Activated CD8-positive, alpha-beta memory T cell treated with anti-CD3 and anti-CD28 coated beads, Interleukin-2, amount 50 U/mL, for 24 hours (primary cell): ENCODE measurements around the gene SOBP.
"Not testable (repeated sequence)": the region's sequence is repeated elsewhere in the genome, so short reads cannot be mapped to it uniquely, and the experiment has no call there.

Source experiments
- DNase-seq: peaks from one replicate; pipeline ENCODE4 v3.0.0-alpha.2; 2020; ENCODE audit errors: extremely low read depth

The SOBP gene

DNA sequence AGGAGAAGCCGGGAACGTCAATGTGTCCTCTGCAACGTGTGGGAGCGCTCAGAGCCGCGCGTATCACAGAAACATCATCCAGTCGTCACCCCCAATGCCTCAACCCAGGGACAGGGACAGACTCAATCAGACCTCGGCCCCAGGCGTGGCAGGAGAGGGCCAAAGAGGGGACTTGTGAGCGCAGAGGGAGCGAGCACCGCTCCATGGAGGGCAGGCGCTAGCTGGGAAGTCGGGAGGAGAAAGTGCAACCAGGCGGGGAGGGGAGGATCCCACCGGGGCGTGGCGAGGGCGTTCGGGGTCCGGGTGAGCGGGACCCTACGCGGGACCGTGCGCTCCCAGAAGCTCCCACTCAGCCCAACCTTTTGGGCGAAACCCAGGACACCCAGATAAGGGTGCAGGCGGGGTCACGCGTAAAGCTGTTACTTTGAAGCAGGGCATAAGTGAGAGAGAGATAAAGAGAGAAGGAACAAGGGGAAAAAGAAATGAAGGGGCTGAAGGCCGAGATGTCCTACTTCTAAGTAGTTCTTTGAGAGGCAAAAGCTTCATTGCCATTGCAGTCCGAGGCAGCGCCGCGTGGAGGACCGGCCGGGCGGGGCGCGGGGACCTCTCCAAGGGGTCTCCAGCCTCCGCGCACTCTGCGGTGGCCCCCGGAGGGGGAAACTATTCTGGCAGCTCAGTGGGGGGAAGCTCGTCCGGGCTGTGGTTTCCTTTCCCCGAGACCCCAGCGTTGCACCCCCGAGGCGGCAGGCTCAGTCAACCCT is 862 bp upstream of the SOBP start:
- DNase-seq, result no peak

DNA sequence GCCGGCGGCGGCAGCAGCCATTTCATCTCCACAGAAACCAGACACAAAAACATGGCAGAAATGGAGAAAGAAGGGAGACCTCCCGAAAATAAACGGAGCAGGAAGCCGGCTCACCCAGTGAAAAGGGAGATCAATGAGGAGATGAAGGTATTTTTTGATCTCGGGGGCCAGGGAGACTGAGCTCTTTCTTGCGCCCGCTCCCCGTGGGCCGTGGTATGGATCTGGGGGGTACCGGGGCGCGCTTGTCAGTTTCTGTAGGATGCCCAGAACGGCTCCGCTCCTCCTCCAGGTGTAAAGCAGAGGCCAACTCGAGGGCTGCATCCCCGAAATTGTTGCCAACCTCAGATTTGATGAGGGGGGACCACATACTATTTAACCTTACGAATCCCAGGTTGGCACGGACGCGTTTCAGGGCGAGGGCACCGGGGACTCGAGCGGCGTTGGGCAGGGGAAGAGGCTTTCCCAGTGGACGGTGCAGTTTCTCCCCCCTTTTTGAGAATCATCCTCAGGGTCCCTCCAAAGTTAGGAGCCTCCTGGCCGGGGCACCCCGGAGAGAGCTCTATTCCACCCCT is 735 bp downstream of the SOBP start:
- no peak for DNase-seq

GRCh38 chr6:107491138-107491609 is 1.3 kb downstream of the SOBP start:
- no peak for DNase-seq

DNA sequence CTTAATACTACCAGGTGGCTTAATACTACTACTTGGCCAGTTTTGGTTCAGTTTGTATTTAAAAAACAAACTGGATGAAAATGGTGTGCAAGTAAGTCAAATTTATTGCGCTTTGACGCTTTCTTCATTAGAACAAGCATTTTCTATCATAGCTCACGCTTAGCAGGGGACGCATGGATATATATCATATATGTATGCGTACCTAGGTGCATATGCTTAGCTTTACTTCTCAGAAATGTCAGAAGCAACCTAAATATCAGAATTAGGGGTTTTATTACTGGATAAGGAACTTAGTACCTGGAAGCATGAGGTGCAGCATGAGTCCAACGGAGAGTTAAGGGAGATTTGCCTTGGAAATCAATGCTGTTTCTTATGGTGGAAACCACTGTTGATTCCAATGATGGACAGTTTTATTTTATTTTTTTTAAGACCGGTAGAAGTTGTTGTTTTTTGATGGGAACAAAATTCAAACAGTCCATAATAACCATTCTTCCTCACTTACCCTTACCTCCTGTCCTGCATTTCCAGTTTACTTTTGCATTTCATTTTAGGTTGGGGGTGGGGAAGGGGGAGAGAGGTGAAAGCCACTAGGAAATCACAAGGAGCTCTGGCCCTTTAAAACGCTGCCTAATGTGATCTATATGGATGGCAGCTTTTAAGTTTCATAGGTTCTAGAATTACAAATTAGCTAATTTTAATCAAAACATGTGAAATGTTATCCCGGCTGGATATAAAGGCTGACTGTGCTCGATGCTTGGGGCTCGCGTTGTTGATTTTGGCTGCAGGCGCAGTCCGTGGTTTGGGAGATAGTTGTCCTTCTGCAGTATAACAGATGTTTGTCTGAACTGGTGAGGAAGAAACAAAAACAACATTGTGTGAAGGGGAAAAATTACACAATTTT is 2.1 kb downstream of the SOBP start:
- no peak for DNase-seq

DNA sequence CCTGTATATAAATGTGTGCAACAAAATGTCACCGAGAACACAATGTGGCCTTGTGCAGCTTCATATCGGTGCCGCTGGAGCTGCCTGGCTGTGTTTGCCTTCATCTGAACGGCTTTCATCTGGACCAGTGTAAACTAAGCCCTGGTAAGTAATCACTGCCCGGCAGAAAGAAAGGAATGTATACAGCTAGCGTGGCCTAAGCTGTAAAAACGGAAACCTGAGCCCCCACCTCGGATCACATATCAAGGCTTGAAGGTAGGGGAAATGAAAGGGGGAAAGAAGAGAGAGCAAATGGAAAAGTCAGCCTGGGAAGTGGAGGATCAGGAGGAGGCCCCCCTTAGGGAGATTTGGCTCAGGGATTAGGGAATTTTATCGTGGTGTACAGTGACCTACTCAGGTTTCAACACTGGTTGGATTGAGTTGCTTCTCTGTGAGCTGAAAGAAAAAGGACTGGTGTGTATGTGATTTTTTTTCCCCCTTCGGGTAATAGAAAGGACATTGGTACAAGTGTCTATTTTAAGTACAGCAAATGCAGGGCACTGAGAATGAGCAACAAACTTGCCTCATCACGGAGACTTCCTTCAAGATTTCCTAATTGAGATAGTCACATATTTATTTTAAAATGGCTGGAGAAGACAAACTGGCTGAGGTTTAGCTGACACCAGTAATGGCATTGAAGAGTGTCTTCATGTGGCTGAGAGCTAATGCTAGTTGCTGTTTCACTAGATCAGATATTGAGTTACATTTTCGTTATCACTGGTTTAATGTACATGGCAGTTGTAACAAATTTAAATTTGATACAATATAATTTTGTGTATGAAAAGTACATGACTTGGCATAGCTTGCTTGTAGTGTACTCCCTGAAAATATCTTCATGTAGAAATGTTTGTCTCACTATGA is 3.5 kb downstream of the SOBP start:
- DNase-seq, result no peak

DNA sequence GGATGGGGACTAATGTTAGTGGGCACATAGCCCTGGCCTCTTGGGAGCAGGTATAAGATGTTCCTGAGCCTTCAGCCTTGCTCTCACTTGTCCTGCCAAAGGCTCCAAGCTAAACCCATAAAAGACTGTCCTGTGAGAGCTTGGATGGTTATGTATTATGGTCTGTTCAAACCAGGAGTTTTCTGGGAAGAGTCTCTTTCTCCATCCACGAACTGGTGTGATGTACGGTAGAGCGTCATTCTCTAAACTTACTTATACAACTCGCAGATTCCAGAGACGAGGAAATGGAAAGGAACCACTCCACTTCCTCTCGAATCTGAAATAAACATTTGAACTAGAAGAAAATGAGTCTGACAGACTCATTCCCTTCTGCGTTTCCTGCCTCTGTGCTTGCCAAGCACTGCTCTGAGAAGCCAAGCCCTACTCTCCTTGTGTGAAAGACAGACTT is 5.3 kb downstream of the SOBP start:
- DNase-seq, result no peak

GRCh38 chr6:107495971-107496370 is 6.1 kb downstream of the SOBP start:
- no peak for DNase-seq

DNA sequence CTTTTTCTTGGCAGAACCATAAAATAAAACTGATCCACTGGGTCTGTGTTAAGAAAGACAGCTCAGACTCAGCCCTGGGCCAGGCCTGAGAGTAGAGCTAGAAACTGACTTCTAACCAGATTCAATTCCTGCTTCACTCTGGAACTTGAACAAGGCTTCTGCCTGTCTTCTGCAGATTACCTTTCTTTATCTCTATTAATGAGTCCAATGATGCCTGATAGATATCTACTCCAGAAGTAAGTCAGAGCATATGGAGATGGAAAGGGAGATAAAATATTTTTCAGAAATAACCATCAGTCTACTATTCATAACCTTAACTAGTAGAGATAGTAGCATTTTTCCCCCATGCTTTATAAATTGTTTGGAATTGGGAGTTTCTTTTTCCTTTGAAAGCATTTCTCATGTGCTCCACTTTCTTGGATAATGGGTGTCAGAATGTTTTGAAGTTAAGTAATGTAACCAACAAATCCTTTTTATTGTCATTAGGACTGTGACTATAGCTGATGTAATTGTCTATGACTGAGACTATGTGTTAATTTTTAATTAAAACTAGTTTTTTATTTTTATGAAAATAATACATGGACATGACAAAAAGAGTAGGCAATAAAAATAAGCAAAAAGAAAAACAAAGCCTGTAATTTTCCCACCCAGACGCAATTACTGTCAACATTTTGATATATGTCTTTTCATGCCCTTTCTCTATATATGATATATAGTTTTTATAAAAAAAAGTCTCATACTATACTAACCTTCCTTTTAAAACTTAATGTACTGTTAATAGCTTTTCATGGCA is 7.2 kb downstream of the SOBP start:
- DNase-seq, result no peak

DNA sequence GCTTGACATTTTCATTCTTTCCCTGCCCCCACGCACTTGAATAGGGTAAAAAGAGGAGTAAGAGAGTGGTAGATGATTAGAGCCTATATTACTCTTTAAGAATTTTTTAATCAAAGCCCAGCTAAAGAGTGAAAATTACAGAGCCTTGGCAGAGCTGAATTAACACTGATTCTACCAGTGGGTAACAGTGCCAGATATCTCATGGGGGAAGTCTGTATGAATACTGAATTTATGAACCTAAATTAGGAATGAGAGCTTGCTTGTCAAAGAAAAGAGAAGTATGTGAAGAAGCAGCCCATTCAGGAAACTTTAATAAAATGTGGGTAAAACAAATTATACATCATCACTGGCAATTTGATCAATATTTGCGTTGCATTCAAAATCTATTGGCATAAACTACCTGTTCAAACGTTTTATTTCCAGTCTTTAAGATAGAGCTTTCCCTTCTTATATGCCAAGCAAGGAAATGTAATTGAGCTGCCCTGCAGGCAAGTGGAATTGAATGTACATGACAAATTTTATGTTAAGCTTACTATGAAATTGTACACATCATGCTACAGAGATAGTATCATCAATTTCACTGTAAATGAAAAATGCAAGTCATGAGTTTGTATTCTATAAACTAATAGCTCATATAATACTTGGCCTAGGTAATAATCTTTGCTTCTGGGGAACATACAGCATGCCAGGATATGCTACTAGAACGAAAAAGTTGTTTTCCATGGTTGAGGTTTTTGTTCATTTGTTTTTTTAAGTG is 14.5 kb downstream of the SOBP start:
- DNase-seq, result no peak

GRCh38 chr6:107506145-107506544 is 16.2 kb downstream of the SOBP start:
- DNase-seq, result no peak

DNA sequence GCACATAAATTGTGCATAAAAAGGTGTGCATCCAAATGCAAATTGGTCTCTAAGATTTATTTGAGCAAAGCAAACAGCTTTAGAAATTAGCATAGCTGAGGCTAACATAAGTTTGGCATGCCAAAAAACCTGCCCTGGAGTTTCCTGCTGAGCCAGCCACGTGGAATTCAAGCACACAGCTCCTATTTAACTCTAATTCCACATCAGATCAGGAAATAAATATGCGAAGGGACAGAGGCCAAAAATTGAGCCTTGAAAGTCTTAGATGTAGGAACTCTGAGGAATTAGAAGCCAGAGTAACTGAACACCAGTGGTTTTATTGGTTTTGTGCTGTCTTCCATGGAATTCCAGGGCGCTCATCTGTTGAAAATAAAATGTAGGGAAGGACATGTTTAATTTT is 19.6 kb downstream of the SOBP start:
- no peak for DNase-seq

GRCh38 chr6:107510108-107510507 is 20.2 kb downstream of the SOBP start:
- no peak for DNase-seq

GRCh38 chr6:107511511-107511993 is 21.6 kb downstream of the SOBP start:
- DNase-seq, result no peak

- no peak for DNase-seq
Observed at GRCh38 chr6:107513214-107513613, 23.3 kb downstream of the SOBP start.

DNA sequence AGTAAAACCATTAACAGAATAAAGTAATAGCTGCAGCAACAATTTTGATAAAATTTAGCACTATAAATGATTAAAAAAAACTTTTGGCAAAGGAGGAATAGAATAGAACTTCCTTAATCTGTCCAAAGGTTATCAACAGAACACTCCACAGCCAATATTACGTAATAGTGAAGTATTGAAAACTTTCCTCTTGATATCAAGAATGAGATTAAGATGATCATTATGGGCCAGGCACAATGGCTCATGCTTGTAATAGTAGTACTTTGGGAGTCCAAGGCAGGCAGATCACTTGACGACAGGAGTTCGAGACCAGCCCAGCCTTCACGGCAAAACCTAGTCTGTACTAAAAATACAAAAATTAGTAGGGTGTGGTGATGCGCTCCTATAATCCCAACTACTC is 26.0 kb downstream of the SOBP start:
- DNase-seq, result no peak

GRCh38 chr6:107517274-107517673 is 27.4 kb downstream of the SOBP start:
- no peak for DNase-seq

GRCh38 chr6:107519224-107519623 is 29.3 kb downstream of the SOBP start:
- not testable (repeated sequence) for DNase-seq

DNA sequence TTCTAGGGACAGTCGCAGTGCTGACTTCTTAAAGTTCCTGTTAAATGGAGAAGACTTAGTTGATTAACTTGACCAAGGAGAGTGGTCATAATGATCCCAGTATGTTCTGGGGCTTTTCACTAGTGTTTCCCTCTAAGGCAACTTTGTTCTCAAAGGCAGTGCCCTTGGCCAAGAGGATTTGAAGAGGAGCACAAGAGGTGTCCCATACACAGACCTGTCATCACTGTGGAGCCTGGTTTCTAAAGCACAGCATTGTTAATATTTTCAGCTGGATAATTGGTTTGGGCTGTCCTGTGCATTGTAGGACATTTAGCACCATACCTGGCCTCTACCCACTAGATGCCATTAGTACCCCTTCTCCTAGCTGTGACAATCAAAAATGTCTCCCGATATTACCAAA is 30.8 kb downstream of the SOBP start:
- DNase-seq, result not testable (repeated sequence)

GRCh38 chr6:107523054-107523791 is 33.3 kb downstream of the SOBP start:
- DNase-seq, result no peak
